Measurements from ENCODE around the gene B4GALNT3.
A peak's percentile ranks its signal among the peaks of the same experiment; 100 is the strongest.

Gene B4GALNT3

GRCh38 chr12:509500-509899, 49.8 kb downstream of the B4GALNT3 start:
- DNase-seq (ENCODE audit: low read depth), result no peak

GRCh38 chr12:510071-510825, 50.5 kb downstream of the B4GALNT3 start:
- DNase-seq (ENCODE audit: low read depth), result no peak

- DNase-seq (ENCODE audit: low read depth), result no peak
These were observed 53.2 kb downstream of the B4GALNT3 start for GRCh38 chr12:512933-513332.

DNA sequence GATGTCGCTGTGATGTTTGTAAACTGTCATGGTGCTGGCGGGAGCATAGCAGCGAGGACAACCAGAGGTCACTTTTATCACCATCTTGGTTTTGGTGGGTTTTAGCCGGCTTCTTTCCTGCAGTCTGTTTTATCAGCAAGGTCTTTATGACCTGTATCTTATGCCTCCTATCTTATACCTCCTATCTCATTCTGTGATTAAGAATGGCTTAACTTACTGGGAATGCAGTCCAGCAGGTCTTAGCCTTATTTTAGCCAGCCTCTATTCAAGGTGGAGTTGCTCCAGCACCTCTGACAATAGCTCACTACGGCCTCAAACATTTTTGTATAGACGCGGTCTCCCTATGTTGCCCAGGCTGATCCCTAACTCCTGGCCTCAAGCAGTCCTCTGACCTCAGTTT, 53.7 kb downstream of the B4GALNT3 start:
- DNase-seq (ENCODE audit: low read depth), result no peak

GRCh38 chr12:517538-517937, 57.8 kb downstream of the B4GALNT3 start:
- DNase-seq (ENCODE audit: low read depth), result no peak

- no peak for DNase-seq (ENCODE audit: low read depth)
These were observed 60.4 kb downstream of the B4GALNT3 start for GRCh38 chr12:520119-520518.

DNA sequence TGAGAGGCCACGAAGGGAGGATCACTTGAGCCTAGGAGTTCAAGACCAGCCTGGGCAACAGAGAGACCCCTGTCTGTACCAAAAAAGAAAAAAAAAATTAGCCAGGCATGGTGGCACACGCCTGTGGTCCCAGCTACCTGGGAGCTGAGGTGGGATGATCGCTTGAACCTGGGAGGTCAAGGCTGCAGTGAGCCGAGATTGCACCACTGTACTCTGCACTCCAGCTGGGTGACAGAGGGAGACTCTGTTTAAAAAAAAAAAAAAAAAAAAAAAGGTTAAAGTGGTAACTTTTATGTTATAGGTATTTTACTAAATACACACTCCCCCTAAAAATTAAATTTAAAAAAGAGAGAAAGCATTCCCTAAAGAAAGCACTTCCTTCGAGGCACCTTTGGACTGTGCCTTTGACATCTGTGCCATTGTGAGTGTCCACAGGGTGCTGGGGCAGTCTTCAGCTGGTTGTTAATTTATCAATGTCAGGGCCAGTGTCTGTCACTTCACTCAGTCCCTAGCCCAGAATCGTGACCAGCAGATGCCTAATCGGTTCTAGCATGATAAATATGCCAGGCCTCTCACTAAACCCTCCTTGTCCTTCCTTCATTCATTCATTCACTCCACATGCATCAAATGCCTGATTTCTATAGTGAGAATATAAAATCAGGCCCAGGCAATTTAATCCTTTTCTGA, 63.1 kb downstream of the B4GALNT3 start:
- no peak for DNase-seq (ENCODE audit: low read depth)

GRCh38 chr12:524167-524951, 64.6 kb downstream of the B4GALNT3 start:
- no peak for DNase-seq (ENCODE audit: low read depth)

GRCh38 chr12:526089-526488, 66.3 kb downstream of the B4GALNT3 start:
- no peak for DNase-seq (ENCODE audit: low read depth)

DNA sequence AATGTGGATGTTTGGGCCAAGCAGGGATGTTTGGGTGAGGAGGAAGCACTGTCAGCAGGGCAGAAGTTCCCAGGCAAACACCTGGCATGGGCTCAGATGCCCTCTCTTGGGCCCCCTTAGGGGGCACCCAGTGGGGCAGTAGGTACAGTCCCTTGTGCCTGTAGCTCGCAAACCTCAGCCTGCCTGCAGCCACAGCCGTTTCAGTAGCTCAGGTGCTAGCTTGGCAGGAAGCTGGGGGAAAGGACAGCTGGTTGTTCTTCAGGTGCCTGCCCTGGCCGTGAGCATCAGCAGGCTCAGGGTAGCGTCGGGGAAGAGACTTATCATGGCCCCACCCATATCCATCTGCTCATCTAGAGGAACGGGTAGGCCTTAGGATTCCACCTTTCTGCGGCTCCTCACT, 67.5 kb downstream of the B4GALNT3 start:
- DNase-seq (ENCODE audit: low read depth), result no peak

GRCh38 chr12:527729-528128, 68.0 kb downstream of the B4GALNT3 start:
- DNase-seq (ENCODE audit: low read depth), result no peak

- peak; percentile 84 for DNase-seq (ENCODE audit: low read depth)
These were observed 70.6 kb downstream of the B4GALNT3 start for GRCh38 chr12:530308-530707.

GRCh38 chr12:530821-531220, 71.1 kb downstream of the B4GALNT3 start:
- DNase-seq (ENCODE audit: low read depth), result no peak

- DNase-seq (ENCODE audit: low read depth), result no peak
These were observed 72.3 kb downstream of the B4GALNT3 start for GRCh38 chr12:531951-532585.

- peak; percentile 96 for DNase-seq (ENCODE audit: low read depth)
These were observed 73.3 kb downstream of the B4GALNT3 start for GRCh38 chr12:532908-533565.

- DNase-seq (ENCODE audit: low read depth), result no peak
These were observed 74.0 kb downstream of the B4GALNT3 start for GRCh38 chr12:533718-534117.

DNA sequence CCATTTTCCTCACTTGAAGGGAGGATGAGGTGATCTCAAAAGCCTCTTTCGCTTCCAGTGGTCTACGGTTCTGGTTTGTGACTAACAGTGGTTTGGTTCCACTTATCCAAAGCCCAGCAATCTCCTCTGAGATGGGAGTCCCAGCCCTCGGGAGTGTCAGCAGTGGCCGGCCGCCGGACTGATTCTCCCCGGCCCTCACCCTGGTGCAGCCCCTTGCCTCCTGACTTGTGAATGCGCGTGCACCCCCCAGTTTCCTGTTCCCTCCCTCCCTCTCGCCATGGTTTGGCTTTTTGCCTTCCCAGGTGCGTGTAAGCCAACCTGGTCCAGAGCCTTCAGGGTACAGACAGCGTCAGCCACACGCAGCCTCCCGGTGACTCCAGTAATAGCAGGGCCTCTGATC, 74.5 kb downstream of the B4GALNT3 start:
- DNase-seq (ENCODE audit: low read depth), result no peak

- no peak for DNase-seq (ENCODE audit: low read depth)
These were observed 75.7 kb downstream of the B4GALNT3 start for GRCh38 chr12:535396-535795.

- no peak for DNase-seq (ENCODE audit: low read depth)
These were observed 77.1 kb downstream of the B4GALNT3 start for GRCh38 chr12:536751-537245.

- DNase-seq (ENCODE audit: low read depth), result no peak
These were observed 78.0 kb downstream of the B4GALNT3 start for GRCh38 chr12:537772-538171.

- DNase-seq (ENCODE audit: low read depth), result no peak
These were observed 79.2 kb downstream of the B4GALNT3 start for GRCh38 chr12:538731-539539.

Data from GM04503 (cell line).